Loucy (cell line): Measurements from ENCODE around the gene ABCC3.

Experiments
- H2AFZ ChIP-seq: fragments of 200-600 bp; sonication (generic); 2 replicates; pipeline ENCODE4 v1.6.0; 2016; ENCODE audit warnings: antibody characterized with exemption, mild to moderate bottlenecking, low read length, moderate library complexity
- H3F3A ChIP-seq: fragments of 200-600 bp; 2 replicates; pipeline ENCODE4 v1.6.0; 2016; ENCODE audit warnings: antibody characterized with exemption, low read depth, mild to moderate bottlenecking
- H3K27me3 ChIP-seq: fragments of 200-600 bp; sonication (generic); 2 replicates; pipeline ENCODE4 v1.6.1; 2014; ENCODE audit warnings: low read length, mild to moderate bottlenecking; ENCODE audit not compliant: insufficient read depth, poor library complexity, severe bottlenecking
- H3K36me3 ChIP-seq: fragments of 200-600 bp; sonication (generic); 2 replicates; pipeline ENCODE4 v1.6.1; 2016; ENCODE audit warnings: low read length; ENCODE audit not compliant: insufficient read depth
- H3K4me1 ChIP-seq: fragments of 200-600 bp; sonication (generic); 2 replicates; pipeline ENCODE4 v1.5.1; 2014; ENCODE audit warnings: low read length, mild to moderate bottlenecking; ENCODE audit not compliant: insufficient read depth, poor library complexity, severe bottlenecking
- H3K4me2 ChIP-seq: fragments of 200-600 bp; sonication (generic); 2 replicates; pipeline ENCODE4 v1.6.0; 2014; ENCODE audit warnings: antibody characterized with exemption, low read length, low read depth, mild to moderate bottlenecking; ENCODE audit not compliant: poor library complexity, severe bottlenecking
- H3K4me3 ChIP-seq: fragments of 200-600 bp; sonication (generic); 2 replicates; pipeline ENCODE4 v1.5.1; 2014; ENCODE audit warnings: low read length, mild to moderate bottlenecking, mixed read lengths; ENCODE audit not compliant: poor library complexity, severe bottlenecking
- H3K79me2 ChIP-seq: fragments of 200-600 bp; sonication (generic); 2 replicates; pipeline ENCODE4 v1.6.1; 2014; ENCODE audit warnings: low read length; ENCODE audit not compliant: insufficient read depth
- H3K9ac ChIP-seq: fragments of 200-600 bp; sonication (generic); 2 replicates; pipeline ENCODE4 v1.6.0; 2014; ENCODE audit warnings: mild to moderate bottlenecking, low read depth, low read length, moderate library complexity; ENCODE audit not compliant: poor library complexity, severe bottlenecking
- H3K9me2 ChIP-seq: fragments of 200-600 bp; sonication (generic); replicated peaks from 2 replicates; pipeline ENCODE4 v1.6.1; 2016; ENCODE audit warnings: low read depth, low read length, mixed read lengths
- H3K9me3 ChIP-seq: fragments of 200-600 bp; sonication (generic); 2 replicates; pipeline ENCODE4 v1.6.1; 2014; ENCODE audit warnings: mild to moderate bottlenecking, antibody characterized with exemption, low read length, low read depth; ENCODE audit not compliant: insufficient read depth
- H4K20me1 ChIP-seq: fragments of 200-600 bp; sonication (generic); 2 replicates; pipeline ENCODE4 v1.6.0; 2014; ENCODE audit warnings: antibody characterized with exemption, low read length, mild to moderate bottlenecking; ENCODE audit not compliant: insufficient read depth, poor library complexity, severe bottlenecking
- CTCF ChIP-seq: fragments of 200-600 bp; sonication (generic); conservative IDR thresholded peaks from 2 replicates; pipeline ENCODE4 v1.5.1; 2014; ENCODE audit warnings: mild to moderate bottlenecking, antibody characterized with exemption, low read length
- EZH2phosphoT487 ChIP-seq: fragments of 200-600 bp; IDR thresholded peaks from 2 replicates; pipeline ENCODE4 v1.6.1; 2018; ENCODE audit warnings: antibody characterized with exemption, mild to moderate bottlenecking, moderate library complexity, borderline replicate concordance

Gene ABCC3

GRCh38 chr17:50594128-50594823 lies 40.4 kb upstream of the ABCC3 start:
- Histone ChIP-seq H3K27me3 (no peaks in the 10 kb centered on the region), H3K36me3 (no peaks in the 10 kb centered on the region), H3K4me2 (no peak overlapping the region), H3F3A (no peaks in the 10 kb centered on the region), H4K20me1 (no peaks in the 10 kb centered on the region), H2AFZ (no peak overlapping the region), H3K4me3 (no peak overlapping the region), H3K9ac (no peak overlapping the region), H3K4me1 (no peaks in the 10 kb centered on the region), H3K9me2 (no peaks in the 10 kb centered on the region), H3K79me2 (no peaks in the 10 kb centered on the region), H3K9me3 (no peaks in the 10 kb centered on the region)
- TF ChIP-seq CTCF (no peak), EZH2phosphoT487 (no peak)

GRCh38 chr17:50594892-50595291 lies 39.8 kb upstream of the ABCC3 start:
- Histone ChIP-seq H3K4me1 (no peaks in the 10 kb centered on the region), H3K79me2 (no peaks in the 10 kb centered on the region), H3K36me3 (no peaks in the 10 kb centered on the region), H3K9ac (no peak overlapping the region), H3K9me3 (no peaks in the 10 kb centered on the region), H3K9me2 (no peaks in the 10 kb centered on the region), H3K4me2 (no peak overlapping the region), H3K27me3 (no peaks in the 10 kb centered on the region), H2AFZ (no peak overlapping the region), H3F3A (no peaks in the 10 kb centered on the region), H3K4me3 (no peak overlapping the region), H4K20me1 (no peaks in the 10 kb centered on the region)
- TF ChIP-seq EZH2phosphoT487 (no peak), CTCF (no peak)

- Histone ChIP-seq H4K20me1 (no peaks in the 10 kb centered on the region), H3K4me3 (no peak overlapping the region), H3K9me3 (no peaks in the 10 kb centered on the region), H3K9me2 (no peaks in the 10 kb centered on the region), H3K9ac (no peak overlapping the region), H3K4me2 (no peak overlapping the region), H3K36me3 (no peaks in the 10 kb centered on the region), H3K4me1 (no peaks in the 10 kb centered on the region), H3K79me2 (no peaks in the 10 kb centered on the region), H3K27me3 (no peaks in the 10 kb centered on the region), H3F3A (no peaks in the 10 kb centered on the region), H2AFZ (no peak overlapping the region)
- TF ChIP-seq EZH2phosphoT487 (no peak), CTCF (no peak)
Measured at GRCh38 chr17:50596191-50597037, 38.3 kb upstream of the ABCC3 start.
